HG03045 (cell line): ENCODE data around the gene TPSAB1.

Source experiments
- ATAC-seq: cut with Tn5 transposase; IDR thresholded peaks from one replicate; pipeline ENCODE4 v1.9.1; 2021; ENCODE audit warnings: mild to moderate bottlenecking, moderate library complexity; ENCODE audit not compliant: unreplicated experiment

TPSAB1 gene

DNA sequence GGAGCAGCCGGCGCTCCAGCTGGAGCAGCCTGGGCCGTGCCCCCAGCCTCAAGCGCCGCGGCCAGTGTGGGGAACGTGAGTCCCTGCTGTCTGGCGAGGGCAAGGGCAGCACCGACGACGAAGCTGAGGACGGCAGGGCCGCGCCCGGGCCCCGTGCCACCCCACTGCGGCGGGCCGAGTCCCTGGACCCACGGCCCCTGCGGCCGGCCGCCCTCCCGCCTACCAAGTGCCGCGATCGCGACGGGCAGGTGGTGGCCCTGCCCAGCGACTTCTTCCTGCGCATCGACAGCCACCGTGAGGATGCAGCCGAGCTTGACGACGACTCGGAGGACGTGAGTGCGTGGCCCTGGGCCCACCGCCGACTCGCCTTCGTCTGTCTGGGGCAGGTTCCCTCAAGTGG is 31.4 kb upstream of the TPSAB1 start:
- ATAC-seq = no peak

DNA sequence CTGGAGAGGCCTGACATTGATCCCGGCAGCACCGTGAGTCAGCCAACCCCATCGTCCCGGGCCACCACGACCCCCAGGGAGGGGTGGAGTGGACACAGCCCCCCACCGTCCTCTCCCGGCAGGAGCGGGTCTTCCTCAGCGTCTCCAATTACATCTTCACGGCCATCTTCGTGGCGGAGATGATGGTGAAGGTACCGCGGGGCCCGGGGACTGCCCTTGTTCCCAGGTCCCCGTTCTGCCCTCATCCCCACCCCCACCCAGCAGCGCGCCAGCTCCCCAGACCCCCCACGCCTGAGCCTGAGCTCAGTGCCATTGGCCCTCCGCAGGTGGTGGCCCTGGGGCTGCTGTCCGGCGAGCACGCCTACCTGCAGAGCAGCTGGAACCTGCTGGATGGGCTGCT is 30.0 kb upstream of the TPSAB1 start:
- no peak for ATAC-seq

DNA sequence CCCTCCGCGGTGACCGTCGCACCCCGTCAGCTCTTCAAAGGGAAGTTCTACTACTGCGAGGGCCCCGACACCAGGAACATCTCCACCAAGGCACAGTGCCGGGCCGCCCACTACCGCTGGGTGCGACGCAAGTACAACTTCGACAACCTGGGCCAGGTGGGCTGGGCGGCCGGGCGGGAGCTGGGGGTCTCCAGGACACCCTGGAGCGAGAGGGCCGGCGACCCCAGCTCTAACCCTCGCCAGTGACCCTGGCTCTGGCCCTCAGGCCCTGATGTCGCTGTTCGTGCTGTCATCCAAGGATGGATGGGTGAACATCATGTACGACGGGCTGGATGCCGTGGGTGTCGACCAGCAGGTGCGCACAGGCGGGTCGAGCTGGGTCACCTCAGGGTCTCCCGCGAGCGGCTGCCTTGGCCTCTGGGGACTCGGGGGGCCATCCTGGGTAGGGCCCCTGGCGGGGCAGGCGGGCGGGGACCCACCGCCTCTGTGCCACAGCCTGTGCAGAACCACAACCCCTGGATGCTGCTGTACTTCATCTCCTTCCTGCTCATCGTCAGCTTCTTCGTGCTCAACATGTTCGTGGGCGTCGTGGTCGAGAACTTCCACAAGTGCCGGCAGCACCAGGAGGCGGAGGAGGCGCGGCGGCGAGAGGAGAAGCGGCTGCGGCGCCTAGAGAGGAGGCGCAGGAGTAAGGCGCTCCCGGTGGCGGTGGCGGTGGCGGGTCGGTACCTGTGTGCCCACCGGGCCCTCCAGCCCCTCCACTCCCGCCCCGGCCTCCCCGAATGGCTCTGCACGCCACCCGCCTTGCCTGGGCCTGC is 28.8 kb upstream of the TPSAB1 start:
- no peak for ATAC-seq

DNA sequence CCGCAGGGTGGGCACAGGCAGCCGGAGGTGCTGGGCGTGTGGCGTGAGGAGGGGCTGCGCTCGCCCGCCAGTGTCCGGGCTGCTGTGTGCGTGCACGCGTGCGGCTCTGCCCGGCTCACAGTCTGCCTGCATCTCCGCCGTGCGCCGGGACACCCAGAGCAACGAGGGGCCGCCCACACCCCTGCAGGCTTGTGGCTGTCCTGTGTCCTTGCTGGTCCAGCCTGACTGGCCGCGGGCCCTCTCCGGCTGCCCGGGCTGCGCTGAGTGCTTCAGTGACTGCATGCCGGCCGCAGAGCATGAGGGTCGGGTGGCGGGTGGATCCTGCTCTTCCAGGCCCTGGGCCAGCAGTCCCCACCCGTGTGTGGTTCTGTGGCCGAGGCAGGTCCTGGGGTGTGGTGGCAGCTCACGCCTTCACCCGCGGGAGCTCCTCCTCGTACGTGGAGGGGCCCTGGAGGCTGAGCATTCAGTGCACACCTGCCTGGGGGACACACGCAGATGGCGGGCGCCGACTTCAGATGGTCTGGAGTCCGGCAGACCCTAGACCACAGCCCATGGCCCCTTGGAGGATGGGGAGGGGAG is 27.8 kb upstream of the TPSAB1 start:
- no peak for ATAC-seq

DNA sequence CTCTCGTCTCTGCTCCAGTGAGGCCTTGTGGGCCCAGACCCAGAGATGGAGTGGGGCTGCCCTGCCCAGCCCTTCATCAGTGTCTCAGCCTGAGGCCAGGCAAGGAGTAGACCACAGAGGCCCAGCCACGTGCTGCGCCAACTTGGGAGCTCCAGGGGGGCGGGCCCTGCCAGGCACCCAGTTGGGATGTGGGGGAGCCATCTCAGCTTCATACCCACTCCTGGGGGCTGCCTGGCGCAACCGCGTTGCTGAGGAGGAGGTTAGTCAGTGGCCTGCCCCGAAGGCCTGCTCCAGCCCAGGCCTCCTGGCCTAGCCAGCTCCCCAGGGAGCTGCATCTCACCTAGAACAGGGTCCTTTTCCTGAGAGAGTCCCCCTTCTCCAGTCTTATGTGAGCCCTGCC is 27.3 kb upstream of the TPSAB1 start:
- ATAC-seq = no peak

DNA sequence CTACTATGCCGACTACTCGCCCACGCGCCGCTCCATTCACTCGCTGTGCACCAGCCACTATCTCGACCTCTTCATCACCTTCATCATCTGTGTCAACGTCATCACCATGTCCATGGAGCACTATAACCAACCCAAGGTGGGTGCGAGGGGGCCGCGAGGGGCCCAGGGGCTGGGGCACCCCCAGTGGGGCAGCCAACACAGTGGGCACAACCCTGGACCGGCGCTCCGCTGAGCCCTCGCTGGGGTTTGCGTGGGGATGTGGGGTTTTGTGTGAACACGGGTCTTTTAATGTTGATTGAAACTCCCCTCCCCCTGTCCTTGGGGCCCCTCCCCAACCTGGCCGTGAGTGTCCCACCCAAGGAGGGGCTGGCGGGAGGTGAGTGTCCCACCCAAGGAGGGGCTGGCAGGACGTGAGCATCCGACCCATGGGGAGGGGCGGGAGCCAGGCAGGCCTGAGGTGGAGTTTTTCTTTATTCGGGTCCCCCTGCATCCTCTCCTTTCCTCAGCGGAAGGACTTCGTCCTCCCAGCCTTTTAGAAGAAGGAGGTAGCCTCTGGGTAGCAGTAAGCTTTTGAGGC is 26.6 kb upstream of the TPSAB1 start:
- ATAC-seq = no peak

DNA sequence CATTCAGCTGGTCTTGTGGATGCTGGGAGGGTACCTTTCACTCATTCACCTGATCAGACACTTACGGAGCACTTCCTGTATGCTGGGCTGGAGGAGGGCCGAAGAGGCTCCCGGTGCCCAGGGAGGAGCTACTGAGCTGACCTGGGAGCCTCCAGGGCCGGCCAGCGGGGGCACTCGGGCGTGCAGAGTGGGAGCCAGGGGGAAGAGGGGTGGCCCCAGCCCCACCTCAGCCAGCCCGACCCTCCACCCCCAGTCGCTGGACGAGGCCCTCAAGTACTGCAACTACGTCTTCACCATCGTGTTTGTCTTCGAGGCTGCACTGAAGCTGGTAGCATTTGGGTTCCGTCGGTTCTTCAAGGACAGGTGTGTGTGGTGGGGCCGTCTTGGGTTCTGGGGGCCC is 25.8 kb upstream of the TPSAB1 start:
- ATAC-seq = no peak

DNA sequence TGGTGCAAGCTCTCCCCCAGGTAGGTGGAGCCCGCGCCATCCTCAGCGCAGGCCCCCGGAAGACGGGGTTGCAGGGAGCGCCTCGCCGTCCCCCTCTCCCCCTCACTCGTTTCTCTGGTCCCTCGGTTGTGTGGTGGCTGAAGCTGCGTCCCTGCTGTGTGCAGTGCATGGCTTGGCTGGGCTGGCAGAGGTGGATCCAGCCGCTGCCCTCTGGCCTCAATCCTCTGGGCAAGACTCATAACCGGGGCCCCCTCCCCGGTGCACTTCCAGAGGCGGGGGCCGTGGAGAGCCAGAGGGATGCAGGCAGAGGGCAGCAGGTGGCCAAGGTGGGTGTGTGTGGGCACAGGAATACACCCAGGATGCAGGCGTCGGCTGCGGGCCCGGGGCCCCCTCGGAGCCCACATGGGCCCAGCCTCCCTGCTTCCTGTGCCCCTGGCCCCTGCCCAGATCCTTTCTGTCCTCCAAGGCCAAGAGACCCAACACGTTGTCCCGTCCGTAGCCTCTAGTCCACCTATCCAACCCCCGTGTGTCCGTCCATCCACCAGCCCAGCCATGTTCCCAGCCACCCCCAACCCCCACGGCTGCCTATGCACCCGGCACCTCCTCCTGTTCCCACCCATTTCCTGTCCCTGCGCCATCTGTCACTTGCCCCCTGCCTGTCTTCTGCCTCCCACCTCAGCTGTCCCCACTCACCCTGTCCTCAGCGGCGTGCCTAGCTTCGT is 24.8 kb upstream of the TPSAB1 start:
- no peak for ATAC-seq

DNA sequence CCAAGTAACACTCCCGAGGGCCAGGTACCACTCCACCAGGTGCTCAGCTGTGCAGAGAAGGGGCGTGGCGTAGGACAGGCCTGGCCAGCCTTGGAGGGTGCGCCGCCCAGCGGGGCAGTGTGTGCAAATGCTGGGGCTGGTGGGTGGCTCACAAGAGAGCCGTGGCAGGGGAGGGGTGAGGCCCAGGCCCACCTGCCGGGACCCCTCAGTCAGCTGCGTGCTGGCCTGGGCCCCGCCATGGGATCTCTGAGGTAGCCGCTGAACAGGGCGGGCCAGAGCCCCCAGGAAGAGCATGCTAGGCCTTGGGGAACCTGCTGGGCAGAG is 24.2 kb upstream of the TPSAB1 start:
- ATAC-seq = no peak

DNA sequence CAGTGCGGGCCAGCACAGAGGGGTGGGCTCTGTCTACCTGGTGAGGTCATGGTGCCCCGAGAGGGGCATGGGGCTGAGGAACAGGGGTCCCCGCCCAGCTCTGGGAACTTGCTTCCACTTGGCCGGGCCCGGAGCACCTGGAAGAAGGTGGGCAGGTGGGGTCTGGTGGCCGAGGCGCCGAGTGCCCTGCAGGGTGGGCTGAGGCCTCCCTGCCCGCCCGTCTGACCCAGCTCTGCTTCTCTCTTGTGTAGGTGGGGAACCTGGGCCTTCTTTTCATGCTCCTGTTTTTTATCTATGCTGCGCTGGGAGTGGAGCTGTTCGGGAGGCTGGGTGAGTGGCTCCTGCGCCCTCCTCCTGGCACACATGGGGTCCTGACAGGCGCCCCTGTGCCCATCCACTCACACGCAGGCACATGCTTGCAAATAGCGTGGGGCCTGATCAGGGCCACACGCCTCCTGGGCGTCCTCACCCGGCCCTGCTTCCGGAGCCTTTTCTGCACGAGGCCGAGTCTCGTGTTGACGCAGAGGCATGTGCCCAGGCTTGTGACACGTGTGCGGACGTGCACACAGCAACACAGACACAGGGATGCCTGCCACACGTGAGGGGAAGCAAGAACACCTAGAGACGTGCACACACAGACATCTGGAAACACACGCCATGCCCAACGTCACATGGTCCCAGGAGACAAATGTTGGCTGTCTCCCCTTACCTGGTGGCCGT is 23.7 kb upstream of the TPSAB1 start:
- no peak for ATAC-seq

DNA sequence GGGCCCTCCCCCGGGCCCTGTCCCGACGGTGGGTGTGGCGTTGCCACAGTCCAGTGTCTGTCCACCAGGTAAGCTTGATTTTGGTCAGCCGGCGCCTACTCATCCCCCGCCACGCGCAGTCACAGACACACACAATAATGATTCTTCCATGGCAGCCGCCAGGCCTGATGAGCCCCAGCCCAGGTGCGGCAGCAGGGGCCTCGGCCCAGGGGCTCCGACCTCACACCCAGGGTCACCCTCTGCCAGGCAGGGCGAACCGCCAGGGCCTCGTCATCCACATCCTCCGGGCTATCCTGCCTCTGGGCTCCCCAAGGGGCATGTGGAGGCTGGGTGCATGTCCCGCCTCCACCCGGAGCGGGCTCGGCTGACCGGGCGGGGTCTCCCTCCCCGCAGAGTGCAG is 23.0 kb upstream of the TPSAB1 start:
- no peak for ATAC-seq

DNA sequence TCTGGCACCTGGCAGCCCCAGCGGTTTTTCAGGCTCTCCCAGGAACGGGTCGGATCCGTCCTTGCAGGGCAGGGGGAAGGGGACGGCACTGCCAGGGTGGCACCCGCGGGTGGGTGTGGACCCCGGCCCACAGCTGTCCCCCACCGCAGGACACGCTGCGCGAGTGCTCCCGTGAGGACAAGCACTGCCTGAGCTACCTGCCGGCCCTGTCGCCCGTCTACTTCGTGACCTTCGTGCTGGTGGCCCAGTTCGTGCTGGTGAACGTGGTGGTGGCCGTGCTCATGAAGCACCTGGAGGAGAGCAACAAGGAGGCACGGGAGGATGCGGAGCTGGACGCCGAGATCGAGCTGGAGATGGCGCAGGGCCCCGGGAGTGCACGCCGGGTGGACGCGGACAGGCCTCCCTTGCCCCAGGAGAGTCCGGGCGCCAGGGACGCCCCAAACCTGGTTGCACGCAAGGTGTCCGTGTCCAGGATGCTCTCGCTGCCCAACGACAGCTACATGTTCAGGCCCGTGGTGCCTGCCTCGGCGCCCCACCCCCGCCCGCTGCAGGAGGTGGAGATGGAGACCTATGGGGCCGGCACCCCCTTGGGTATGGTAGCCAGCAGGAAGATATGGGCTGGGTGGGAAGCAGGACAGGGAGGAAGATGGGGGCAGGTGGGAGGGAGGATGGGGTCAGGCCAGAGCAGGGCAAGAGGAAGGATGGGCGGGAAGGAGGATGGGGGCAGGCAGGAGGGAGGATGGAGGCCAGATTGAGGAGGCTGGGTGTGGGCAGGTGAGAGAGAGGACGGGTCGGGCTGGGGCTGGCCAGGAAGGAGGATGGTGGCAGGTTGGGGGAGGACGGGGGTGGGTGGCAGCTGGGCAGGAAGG is 22.2 kb upstream of the TPSAB1 start:
- no peak for ATAC-seq

DNA sequence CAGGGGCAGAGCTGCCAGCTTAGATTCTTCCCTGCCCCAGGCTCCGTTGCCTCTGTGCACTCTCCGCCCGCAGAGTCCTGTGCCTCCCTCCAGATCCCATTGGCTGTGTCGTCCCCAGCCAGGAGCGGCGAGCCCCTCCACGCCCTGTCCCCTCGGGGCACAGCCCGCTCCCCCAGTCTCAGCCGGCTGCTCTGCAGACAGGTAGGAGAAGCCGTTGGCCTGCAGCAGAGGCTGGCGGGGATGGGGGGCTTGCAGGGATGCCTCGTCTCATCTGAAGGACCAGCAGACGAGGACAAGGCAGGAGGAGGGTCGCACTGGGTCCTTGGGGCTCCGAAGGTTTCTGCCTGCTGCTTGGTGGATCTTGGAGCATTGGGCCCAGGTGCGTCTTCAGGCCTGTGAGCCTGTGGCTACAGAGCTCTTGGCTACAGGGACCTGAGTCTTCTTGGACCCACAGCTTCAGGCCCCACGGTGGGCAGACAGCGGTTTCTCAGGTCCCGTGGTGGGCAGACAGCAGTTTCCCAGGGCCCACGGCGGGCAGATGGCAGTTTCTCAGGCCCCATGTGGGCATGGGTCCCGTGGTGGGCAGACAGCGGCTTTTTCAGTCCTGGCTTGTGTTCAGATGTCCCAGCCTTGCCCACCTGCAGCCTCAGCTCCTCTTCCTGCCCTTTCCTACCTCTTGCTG is 21.4 kb upstream of the TPSAB1 start:
- no peak for ATAC-seq

DNA sequence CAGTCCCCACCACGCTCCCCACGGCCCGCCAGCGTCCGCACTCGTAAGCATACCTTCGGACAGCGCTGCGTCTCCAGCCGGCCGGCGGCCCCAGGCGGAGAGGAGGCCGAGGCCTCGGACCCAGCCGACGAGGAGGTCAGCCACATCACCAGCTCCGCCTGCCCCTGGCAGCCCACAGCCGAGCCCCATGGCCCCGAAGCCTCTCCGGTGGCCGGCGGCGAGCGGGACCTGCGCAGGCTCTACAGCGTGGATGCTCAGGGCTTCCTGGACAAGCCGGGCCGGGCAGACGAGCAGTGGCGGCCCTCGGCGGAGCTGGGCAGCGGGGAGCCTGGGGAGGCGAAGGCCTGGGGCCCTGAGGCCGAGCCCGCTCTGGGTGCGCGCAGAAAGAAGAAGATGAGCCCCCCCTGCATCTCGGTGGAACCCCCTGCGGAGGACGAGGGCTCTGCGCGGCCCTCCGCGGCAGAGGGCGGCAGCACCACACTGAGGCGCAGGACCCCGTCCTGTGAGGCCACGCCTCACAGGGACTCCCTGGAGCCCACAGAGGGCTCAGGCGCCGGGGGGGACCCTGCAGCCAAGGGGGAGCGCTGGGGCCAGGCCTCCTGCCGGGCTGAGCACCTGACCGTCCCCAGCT is 20.3 kb upstream of the TPSAB1 start:
- no peak for ATAC-seq

DNA sequence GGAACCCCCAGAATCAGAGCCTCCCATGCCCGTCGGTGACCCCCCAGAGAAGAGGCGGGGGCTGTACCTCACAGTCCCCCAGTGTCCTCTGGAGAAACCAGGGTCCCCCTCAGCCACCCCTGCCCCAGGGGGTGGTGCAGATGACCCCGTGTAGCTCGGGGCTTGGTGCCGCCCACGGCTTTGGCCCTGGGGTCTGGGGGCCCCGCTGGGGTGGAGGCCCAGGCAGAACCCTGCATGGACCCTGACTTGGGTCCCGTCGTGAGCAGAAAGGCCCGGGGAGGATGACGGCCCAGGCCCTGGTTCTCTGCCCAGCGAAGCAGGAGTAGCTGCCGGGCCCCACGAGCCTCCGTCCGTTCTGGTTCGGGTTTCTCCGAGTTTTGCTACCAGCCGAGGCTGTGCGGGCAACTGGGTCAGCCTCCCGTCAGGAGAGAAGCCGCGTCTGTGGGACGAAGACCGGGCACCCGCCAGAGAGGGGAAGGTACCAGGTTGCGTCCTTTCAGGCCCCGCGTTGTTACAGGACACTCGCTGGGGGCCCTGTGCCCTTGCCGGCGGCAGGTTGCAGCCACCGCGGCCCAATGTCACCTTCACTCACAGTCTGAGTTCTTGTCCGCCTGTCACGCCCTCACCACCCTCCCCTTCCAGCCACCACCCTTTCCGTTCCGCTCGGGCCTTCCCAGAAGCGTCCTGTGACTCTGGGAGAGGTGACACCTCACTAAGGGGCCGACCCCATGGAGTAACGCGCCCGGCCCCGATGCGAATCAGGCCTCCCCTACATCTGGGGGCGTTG is 19.5 kb upstream of the TPSAB1 start:
- ATAC-seq = no peak

DNA sequence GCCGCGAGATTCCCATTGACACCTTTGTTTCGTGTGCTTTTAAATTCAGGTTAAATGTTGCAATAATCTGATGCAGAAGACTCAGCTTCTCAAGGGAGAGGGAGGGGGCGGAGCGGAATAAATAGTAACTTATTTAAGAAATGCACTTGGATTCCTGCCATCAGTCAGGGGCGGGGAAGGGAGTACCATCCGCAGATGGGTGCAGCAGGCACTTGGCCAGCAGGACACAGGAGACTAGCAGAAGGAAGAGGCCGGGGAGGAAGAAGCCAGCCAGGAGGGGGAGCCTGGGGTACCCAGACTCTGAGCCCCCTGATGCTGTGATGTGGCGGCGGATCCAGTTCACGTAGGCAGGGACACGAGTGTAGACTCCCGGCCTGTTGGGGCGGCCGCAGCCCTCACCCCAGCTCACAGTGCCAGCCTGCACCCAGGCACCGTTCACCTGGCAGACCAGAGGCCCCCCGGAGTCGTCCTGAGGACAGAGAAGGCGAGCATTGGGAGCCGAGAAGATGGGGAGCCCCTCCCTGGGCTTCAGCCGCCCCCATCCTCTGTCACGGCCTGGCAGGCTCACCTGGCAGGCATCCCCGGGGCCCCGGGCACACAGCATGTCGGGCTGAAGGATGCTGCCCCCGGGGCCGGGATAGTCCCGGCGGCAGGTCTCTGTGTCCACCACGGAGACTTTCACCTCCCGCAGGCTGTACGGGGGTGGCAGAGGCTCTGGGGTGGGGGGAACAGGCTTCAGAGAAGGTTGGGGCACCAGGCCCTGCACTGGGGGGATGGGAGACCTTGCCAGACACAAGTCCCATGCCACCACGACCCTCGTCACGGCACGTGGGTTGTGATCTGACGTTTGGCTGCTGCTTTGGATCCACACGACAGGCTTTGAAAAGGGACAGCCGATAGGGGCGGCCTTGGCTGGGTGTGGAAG is 18.6 kb upstream of the TPSAB1 start:
- ATAC-seq = no peak

DNA sequence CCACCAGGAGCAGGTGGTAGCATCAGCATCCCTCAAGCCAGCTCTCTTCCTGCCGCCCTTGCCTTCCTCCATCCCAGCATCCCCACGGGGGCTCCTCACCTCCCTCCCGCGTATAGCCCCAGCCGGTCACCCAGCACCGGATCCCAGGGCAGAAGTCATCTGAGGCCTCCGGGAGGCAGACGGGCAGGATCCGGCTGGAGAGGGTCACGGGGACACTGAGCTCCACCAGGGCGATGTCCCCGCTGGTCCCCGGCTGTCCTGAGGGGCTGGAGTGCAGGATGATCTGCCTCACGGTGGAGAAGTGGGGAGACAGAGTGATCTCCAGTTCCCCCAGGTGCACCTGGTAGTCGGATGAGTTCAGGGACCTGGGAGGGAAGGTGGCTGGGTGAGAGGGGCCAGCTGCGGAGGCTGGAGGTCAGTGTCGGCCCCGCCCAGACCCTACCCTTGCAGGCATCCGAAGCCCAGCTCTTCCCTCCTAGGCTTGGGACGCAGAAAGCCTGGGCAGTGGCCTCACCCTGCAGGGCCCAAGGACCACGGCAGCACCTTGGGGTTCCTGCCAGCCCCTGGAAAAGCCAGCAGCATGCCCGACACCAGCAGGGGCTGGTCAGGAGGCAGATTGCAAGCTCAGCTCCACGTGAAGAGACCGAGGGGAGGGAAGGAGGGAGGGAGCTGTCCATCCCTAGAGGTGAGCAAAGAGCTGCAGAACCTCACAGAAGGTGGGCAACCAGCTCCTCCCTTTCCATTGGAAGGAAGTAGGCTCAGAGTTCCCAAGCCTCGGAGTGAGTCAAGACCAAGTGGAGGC is 17.8 kb upstream of the TPSAB1 start:
- no peak for ATAC-seq
